HepG2 (cell line): ENCODE data around the gene TNP2. TPM values are rescaled to one million over a fixed set of nuclear protein-coding genes. Genes with fewer than 3 reads are reported as not detected.

Source experiments
- CC2D1A ChIP-seq: sonication (generic); formaldehyde crosslinking; IDR thresholded peaks from 2 replicates; pipeline ENCODE4 v1.8.1; 2023; ENCODE audit warnings: mild to moderate bottlenecking, missing genetic modification reagents
- ETV5 ChIP-seq: IDR thresholded peaks from 2 replicates; pipeline ENCODE4 v1.6.1; 2018; ENCODE audit warnings: missing biosample characterization, missing genetic modification reagents, inconsistent platforms, borderline replicate concordance
- HDAC1 ChIP-seq: sonication (generic); formaldehyde crosslinking; IDR thresholded peaks from 2 replicates; pipeline ENCODE4 v1.5.1; 2020; ENCODE audit warnings: mild to moderate bottlenecking, missing genetic modification reagents
- HOXA3 ChIP-seq: sonication (generic); formaldehyde crosslinking; IDR thresholded peaks from 2 replicates; pipeline ENCODE4 v1.5.0; 2020; ENCODE audit warnings: missing genetic modification reagents
- KDM5B ChIP-seq: sonication (generic); formaldehyde crosslinking; IDR thresholded peaks from 2 replicates; pipeline ENCODE4 v1.4.0; 2020; ENCODE audit warnings: missing genetic modification reagents, mild to moderate bottlenecking, borderline replicate concordance
- MIER3 ChIP-seq: IDR thresholded peaks from 2 replicates; pipeline ENCODE4 v1.6.1; 2016; ENCODE audit warnings: missing compliant biosample characterization, borderline replicate concordance
- PHB2 ChIP-seq: fragments of 450-650 bp; IDR thresholded peaks from 2 replicates; pipeline ENCODE4 v1.6.1; 2018; ENCODE audit not compliant: partially characterized antibody
- PHF8 ChIP-seq: sonication (generic); formaldehyde crosslinking; IDR thresholded peaks from 2 replicates; pipeline ENCODE4 v1.5.0; 2020; ENCODE audit warnings: missing genetic modification reagents
- RNF2 ChIP-seq: fragments of 450-650 bp; conservative IDR thresholded peaks from 2 replicates; pipeline ENCODE4 v1.6.1; 2016; ENCODE audit warnings: low read depth
- SALL1 ChIP-seq: sonication (generic); formaldehyde crosslinking; IDR thresholded peaks from 2 replicates; pipeline ENCODE4 v1.8.0; 2022; ENCODE audit warnings: mild to moderate bottlenecking, missing genetic modification reagents
- TBX2 ChIP-seq: sonication (generic); formaldehyde crosslinking; IDR thresholded peaks from 2 replicates; pipeline ENCODE4 v1.5.0; 2020; ENCODE audit warnings: missing genetic modification reagents, mild to moderate bottlenecking, borderline replicate concordance
- TP53 ChIP-seq: sonication (generic); formaldehyde crosslinking; conservative IDR thresholded peaks from 2 replicates; pipeline ENCODE4 v1.4.0; 2020; ENCODE audit warnings: missing genetic modification reagents
- XBP1 ChIP-seq: sonication (generic); formaldehyde crosslinking; IDR thresholded peaks from 2 replicates; pipeline ENCODE4 v1.5.0; 2020; ENCODE audit warnings: missing genetic modification reagents
- ZBTB39 ChIP-seq: sonication (generic); formaldehyde crosslinking; IDR thresholded peaks from 2 replicates; pipeline ENCODE4 v1.5.0; 2020; ENCODE audit warnings: missing genetic modification reagents
- ZBTB8A ChIP-seq: sonication (generic); formaldehyde crosslinking; IDR thresholded peaks from 2 replicates; pipeline ENCODE4 v1.4.0; 2020; ENCODE audit warnings: mild to moderate bottlenecking, low read depth, missing genetic modification reagents, borderline replicate concordance
- ZIK1 ChIP-seq: sonication (generic); formaldehyde crosslinking; IDR thresholded peaks from 2 replicates; pipeline ENCODE4 v1.5.0; 2020; ENCODE audit warnings: mild to moderate bottlenecking, low read depth, missing genetic modification reagents, borderline replicate concordance
- ZNF18 ChIP-seq: sonication (generic); formaldehyde crosslinking; IDR thresholded peaks from 2 replicates; pipeline ENCODE4 v1.8.0; 2022; ENCODE audit warnings: mild to moderate bottlenecking, missing genetic modification reagents; ENCODE audit not compliant: insufficient replicate concordance
- ZNF224 ChIP-seq: sonication (generic); formaldehyde crosslinking; IDR thresholded peaks from 2 replicates; pipeline ENCODE4 v1.5.0; 2020; ENCODE audit warnings: mild to moderate bottlenecking, missing genetic modification reagents
- ZNF331 ChIP-seq: sonication (generic); formaldehyde crosslinking; IDR thresholded peaks from 2 replicates; pipeline ENCODE4 v1.4.0; 2020; ENCODE audit warnings: missing genetic modification reagents
- ZNF768 ChIP-seq: sonication (generic); formaldehyde crosslinking; IDR thresholded peaks from 2 replicates; pipeline ENCODE4 v1.4.0; 2020; ENCODE audit warnings: missing genetic modification reagents
- ZNF772 ChIP-seq: sonication (generic); formaldehyde crosslinking; IDR thresholded peaks from 2 replicates; pipeline ENCODE4 v1.5.0; 2020; ENCODE audit warnings: mild to moderate bottlenecking, missing genetic modification reagents
- ZNF775 ChIP-seq: sonication (generic); formaldehyde crosslinking; IDR thresholded peaks from 2 replicates; pipeline ENCODE4 v1.4.0; 2020; ENCODE audit warnings: missing genetic modification reagents, mild to moderate bottlenecking, moderate library complexity, borderline replicate concordance
- ZNF782 ChIP-seq: sonication (generic); formaldehyde crosslinking; IDR thresholded peaks from 2 replicates; pipeline ENCODE4 v1.4.0; 2020; ENCODE audit warnings: missing genetic modification reagents, mild to moderate bottlenecking, borderline replicate concordance
- polyA plus RNA-seq, 8 experiments: library from polyadenylated mRNA; depleted of rRNA in 3 of 8; stranded (reverse) in 7 of 8; unstranded in 1 of 8; fragments of >200 nt; fragmentation: Illumina TruSeq in 4 of 8; extraction: Trizol in 4 of 8; gene quantifications; 2 replicates each; pipeline versions ENCODE4 v1.2.1 to v1.2.3, GENCODE V29; 2011 to 2016; ENCODE audit warnings: low read depth in 4 of 8, missing spikeins in 1 of 8, mixed read lengths in 1 of 8; ENCODE audit not compliant: insufficient read depth in 1 of 8
- total RNA-seq, 5 experiments: library from RNA; depleted of rRNA; stranded (reverse); fragments of >200 nt; fragmentation: Illumina TruSeq; extraction: Trizol; gene quantifications; 2 replicates each; pipeline ENCODE4 v1.2.3, GENCODE V29; 2016; ENCODE audit warnings: low read depth in 1 of 5
- TF ChIP-seq, protein P1 (sequence below): sonication (generic); formaldehyde crosslinking; IDR thresholded peaks from 2 replicates; pipeline ENCODE4 v1.5.1; 2020; ENCODE audit warnings: missing genetic modification reagents, mild to moderate bottlenecking, borderline replicate concordance

Gene TNP2
- total and polyA plus RNA-seq, 2 of the 13 experiments (the other 11 are each of a cell fraction or from before 2014, with no cell fraction given) = not detected

GRCh38 chr16:11280616-11281522, 11.7 kb upstream of the TNP2 start, which contains the start of gene PRM1 (continued):
- TF ChIP-seq HDAC1 (CRISPR knock-in tag) (no peak), ZBTB8A (CRISPR knock-in tag) (0 out of 2 replicates have a peak, but pooled peaks have one; percentile 68), TBX2 (CRISPR knock-in tag) (peak; percentile 6; the same call in 1 of the 2 replicates), ZIK1 (CRISPR knock-in tag) (no peak), ZNF775 (CRISPR knock-in tag) (no peak), PHF8 (CRISPR knock-in tag) (no peak), ZNF331 (CRISPR knock-in tag) (no peak), ETV5 (CRISPR knock-in tag) (no peak), ZNF768 (peak; percentile 25; the same call in 1 of the 2 replicates), ZBTB39 (CRISPR knock-in tag) (0 out of 2 replicates have a peak, but pooled peaks have one; percentile 45), XBP1 (no peak), RNF2 (no peak), TP53 (CRISPR knock-in tag) (no peak), ZNF224 (CRISPR knock-in tag) (no peak), ZNF782 (CRISPR knock-in tag) (no peak), CC2D1A (CRISPR knock-in tag) (no peak), ZNF18 (no peak), KDM5B (CRISPR knock-in tag) (peak; percentile 56; the same call in 1 of the 2 replicates), MIER3 (CRISPR knock-in tag) (no peak), HOXA3 (CRISPR knock-in tag) (no peak; the same call in 1 of the 2 replicates), SALL1 (CRISPR knock-in tag) (peak; percentile 22; the same call in 1 of the 2 replicates), PHB2 (no peak), ZNF772 (CRISPR knock-in tag) (no peak)
- TF ChIP-seq, protein P1, sequence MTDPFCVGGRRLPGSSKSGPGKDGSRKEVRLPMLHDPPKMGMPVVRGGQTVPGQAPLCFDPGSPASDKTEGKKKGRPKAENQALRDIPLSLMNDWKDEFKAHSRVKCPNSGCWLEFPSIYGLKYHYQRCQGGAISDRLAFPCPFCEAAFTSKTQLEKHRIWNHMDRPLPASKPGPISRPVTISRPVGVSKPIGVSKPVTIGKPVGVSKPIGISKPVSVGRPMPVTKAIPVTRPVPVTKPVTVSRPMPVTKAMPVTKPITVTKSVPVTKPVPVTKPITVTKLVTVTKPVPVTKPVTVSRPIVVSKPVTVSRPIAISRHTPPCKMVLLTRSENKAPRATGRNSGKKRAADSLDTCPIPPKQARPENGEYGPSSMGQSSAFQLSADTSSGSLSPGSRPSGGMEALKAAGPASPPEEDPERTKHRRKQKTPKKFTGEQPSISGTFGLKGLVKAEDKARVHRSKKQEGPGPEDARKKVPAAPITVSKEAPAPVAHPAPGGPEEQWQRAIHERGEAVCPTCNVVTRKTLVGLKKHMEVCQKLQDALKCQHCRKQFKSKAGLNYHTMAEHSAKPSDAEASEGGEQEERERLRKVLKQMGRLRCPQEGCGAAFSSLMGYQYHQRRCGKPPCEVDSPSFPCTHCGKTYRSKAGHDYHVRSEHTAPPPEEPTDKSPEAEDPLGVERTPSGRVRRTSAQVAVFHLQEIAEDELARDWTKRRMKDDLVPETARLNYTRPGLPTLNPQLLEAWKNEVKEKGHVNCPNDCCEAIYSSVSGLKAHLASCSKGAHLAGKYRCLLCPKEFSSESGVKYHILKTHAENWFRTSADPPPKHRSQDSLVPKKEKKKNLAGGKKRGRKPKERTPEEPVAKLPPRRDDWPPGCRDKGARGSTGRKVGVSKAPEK (CRISPR knock-in tag) = no peak
